ENCODE data around the gene SFSWAP. TPM values are rescaled to one million over a fixed set of nuclear protein-coding genes. Genes with fewer than 3 reads are reported as not detected.
A peak's percentile ranks its signal among the peaks of the same experiment; 100 is the strongest.
"Not testable (repeated sequence)": the region's sequence is repeated elsewhere in the genome, so short reads cannot be mapped to it uniquely, and the experiment has no call there.

Gene SFSWAP
- total RNA-seq, 3 donors from 2014 or later, result 34.5 to 52.7 (median 50.7) TPM

DNA sequence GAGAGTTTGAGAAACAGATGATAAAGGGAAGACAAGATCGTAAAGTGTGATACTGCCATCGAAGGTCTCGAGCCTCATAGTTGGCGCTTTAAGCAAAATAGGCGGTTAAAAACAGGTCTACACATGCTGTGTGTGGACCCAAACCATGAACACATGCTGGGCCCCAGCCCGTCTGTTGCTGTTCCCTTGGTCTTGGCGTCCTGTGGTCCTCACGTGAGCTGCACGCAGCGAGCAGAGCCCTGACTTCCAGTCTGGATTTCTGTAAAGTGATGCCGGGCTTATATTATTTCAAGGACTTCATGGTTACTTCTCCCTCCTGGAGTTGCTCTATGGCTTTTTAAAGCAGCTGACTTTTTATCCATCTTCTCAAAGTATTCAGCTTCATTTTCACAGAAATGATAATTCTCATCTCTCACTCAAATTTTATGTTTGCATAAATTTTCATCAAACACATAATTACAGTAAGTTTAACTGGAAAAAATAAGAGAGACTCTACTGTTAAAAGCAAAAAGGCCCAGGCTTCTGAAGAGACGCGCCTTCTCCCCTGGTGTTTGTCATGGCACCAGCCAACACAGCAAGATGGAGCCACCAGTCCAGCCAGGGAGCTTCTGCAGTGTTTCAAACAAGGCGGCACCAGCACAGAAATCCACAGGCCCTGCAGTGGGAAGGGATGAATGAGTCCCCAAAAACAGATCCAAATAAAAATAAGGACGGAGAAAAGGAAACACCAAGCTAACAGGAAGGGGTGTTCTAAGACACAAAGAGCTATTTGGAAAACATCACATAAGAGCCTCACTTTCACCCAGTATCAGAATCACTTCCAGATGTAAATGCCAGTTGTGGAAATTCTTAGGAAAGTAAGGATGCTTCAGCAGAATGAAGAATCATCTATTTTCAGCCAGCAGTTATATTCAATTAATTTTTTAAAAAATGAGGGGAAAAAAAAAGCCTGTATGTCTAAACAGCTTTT is 24.9 kb downstream of the SFSWAP start:
- ATAC-seq (no peak), DNase-seq (no peak)
- intact Hi-C loops (cut with DNase I, micrococcal nuclease), result no loop called here
- Histone ChIP-seq H3K4me1 (ENCODE audit: low read depth) (no peaks in the 10 kb centered on the region), H3K4me3 (no peak overlapping the region), H3K9me3 (no peaks in the 10 kb centered on the region), H3K36me3 (ENCODE audit: low read depth) (peaks cover 4% of the 10 kb centered on the region)
- TF ChIP-seq, protein P1, sequence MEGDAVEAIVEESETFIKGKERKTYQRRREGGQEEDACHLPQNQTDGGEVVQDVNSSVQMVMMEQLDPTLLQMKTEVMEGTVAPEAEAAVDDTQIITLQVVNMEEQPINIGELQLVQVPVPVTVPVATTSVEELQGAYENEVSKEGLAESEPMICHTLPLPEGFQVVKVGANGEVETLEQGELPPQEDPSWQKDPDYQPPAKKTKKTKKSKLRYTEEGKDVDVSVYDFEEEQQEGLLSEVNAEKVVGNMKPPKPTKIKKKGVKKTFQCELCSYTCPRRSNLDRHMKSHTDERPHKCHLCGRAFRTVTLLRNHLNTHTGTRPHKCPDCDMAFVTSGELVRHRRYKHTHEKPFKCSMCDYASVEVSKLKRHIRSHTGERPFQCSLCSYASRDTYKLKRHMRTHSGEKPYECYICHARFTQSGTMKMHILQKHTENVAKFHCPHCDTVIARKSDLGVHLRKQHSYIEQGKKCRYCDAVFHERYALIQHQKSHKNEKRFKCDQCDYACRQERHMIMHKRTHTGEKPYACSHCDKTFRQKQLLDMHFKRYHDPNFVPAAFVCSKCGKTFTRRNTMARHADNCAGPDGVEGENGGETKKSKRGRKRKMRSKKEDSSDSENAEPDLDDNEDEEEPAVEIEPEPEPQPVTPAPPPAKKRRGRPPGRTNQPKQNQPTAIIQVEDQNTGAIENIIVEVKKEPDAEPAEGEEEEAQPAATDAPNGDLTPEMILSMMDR (IDR thresholded peaks at IDR 0.05), result no peak

DNA sequence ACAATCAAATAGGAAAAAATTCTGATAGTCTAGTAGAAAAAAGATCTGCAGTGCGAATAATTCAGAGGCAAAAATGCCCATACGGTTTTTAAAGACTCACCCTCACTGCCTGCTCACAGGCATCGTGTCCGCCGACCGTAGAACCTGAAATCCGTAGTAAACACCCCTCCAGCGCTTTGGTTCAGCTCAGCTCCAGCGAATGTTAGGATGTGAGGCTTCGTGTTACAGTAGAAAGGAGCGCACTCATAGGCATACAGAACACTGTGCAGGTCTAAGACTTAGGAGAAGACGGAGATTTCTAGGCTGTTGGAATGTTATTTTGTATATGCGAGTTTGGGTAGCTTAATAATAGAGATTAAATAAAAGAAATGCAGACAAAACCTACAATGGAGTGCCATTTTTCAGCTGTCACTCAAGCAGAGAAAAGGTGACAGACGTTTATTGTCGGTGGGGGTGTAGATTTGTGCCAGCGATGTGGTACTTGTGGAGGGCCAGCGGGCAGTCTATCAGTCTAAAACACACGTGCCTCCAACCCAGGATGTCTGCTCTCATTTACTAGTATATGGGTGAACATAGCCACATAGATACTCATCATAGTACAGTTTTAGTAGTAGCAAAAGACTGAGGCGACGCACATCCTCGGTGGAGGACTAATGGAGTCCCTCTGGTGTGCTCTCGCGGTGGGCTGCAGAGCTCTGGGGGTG is 25.7 kb downstream of the SFSWAP start:
- no peak for ATAC-seq
- Histone ChIP-seq H3K4me3 (no peak overlapping the region), H3K36me3 (ENCODE audit: low read depth) (peaks cover 4% of the 10 kb centered on the region), H3K9me3 (no peaks in the 10 kb centered on the region), H3K4me1 (ENCODE audit: low read depth) (no peaks in the 10 kb centered on the region)
- intact Hi-C loops (cut with DNase I, micrococcal nuclease), result no loop called here
- DNase-seq, result no peak
- TF ChIP-seq, protein P1 (IDR thresholded peaks at IDR 0.05), result no peak

DNA sequence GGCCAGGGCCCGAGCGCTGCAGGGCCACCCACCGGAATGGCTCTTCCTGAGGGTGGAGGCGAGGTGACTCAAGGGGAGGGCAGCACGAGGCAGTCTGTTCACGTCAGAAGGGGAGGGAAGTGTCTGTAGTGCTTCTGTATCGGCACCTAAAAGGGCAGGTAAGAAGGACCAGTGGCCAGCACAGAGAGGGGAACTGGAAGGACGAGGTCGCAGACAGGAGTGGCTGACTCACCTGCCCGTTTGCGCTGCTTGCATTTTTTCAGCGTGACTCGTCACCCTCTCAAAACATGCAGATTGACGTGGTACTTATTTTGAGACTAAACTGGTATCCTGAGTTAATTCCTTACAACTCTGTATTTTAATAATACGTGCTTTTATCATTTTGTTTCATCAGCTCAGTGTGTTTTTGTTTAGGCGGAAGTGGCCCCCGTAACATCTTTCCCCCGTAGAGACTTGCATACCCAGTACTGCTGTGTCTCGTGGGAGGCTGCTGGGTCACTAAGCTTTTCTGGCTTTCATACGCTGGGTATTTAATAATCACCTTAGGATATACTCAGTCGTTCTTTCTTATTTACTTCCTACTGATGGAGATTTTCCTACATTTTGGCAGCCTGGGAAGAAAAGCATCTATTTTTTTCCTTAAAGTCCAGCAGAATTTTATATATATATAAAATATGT is 26.4 kb downstream of the SFSWAP start:
- DNase-seq (peak in 1 of 3 donors; percentile 17), ATAC-seq (no peak)
- peaks cover 4% of the 10 kb centered on the region for H3K36me3 ChIP-seq (ENCODE audit: low read depth)
- TF ChIP-seq, protein P1 (IDR thresholded peaks at IDR 0.05), result no peak
- H3K4me1 ChIP-seq (ENCODE audit: low read depth), result no peaks in the 10 kb centered on the region
- intact Hi-C loops (cut with DNase I, micrococcal nuclease), result no loop called here
- no peaks in the 10 kb centered on the region for H3K9me3 ChIP-seq
- H3K4me3 ChIP-seq, result no peak overlapping the region

DNA sequence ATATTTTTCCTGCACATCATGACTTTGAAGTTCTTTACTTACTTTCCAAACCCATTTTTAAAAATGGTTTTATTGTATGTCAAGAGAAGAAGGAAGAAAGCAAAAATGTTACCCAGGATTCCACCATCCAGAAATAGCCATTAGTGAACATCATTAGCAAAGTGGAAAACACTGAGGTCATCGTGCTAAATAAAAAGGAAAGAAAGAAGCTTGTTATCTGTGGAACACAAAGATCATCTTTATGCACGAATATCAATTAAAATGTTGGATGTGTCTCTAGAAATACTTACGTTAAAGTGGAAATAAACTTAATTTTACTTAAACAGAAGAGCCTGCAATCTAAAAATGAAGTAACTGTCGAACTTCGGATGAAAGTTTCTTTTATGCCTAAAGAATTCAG is 27.3 kb downstream of the SFSWAP start:
- intact Hi-C loops (cut with DNase I, micrococcal nuclease), result no loop called here
- no peak for DNase-seq
- H3K4me1 ChIP-seq (ENCODE audit: low read depth), result no peaks in the 10 kb centered on the region
- ATAC-seq, result no peak
- TF ChIP-seq, protein P1 (IDR thresholded peaks at IDR 0.05), result no peak
- H3K4me3 ChIP-seq, result no peak overlapping the region
- H3K36me3 ChIP-seq (ENCODE audit: low read depth), result peaks cover 4% of the 10 kb centered on the region
- no peaks in the 10 kb centered on the region for H3K9me3 ChIP-seq

DNA sequence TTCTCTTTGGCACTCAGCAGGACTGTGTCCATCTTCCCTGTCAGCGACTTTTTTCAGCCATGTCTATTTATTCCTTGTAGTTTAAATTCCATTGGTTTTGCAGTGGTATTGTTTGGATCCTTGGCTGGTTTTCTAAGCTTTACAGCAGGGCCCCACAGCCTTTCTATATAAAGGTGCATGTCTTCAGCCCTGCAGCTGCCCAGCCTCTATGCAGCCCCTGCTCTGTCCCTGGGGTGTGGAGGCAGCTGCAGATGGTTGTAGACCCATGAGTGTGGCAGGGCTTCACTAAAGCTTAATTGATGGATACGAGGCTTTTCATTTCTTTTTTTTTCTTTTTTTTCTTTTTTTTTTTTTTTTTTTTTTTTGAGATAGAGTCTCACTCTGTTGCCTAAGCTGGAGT is 29.7 kb downstream of the SFSWAP start:
- no peaks in the 10 kb centered on the region for H3K4me1 ChIP-seq (ENCODE audit: low read depth)
- H3K4me3 ChIP-seq, result no peak overlapping the region
- ATAC-seq (no peak), DNase-seq (no peak)
- H3K9me3 ChIP-seq, result peaks cover 5% of the 10 kb centered on the region
- intact Hi-C loops (cut with DNase I, micrococcal nuclease), result no loop called here
- TF ChIP-seq, protein P1 (IDR thresholded peaks at IDR 0.05), result no peak
- H3K36me3 ChIP-seq (ENCODE audit: low read depth), result no peaks in the 10 kb centered on the region

DNA sequence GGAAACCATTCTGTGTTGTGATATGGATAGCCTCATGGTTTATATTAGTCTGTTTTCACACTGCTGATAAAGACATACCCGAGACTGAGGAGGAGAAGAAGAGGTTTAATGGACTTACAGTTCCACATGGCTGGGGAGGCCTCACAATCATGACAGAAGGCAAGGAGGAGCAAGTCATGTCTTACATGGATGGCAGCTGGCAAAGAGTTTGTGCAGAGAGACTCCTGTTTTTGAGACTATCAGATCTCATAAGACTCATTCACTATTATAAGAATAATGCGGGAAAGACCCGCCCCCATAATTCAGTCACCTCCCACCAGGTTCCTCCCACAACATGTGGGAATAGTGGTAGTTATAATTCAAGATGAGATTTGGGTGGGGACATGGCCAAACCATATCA is 31.9 kb downstream of the SFSWAP start:
- H3K36me3 ChIP-seq (ENCODE audit: low read depth); H3K4me3 ChIP-seq; ATAC-seq; H3K9me3 ChIP-seq; intact Hi-C loops (cut with DNase I, micrococcal nuclease); H3K4me1 ChIP-seq (ENCODE audit: low read depth); DNase-seq: not testable (repeated sequence)

DNA sequence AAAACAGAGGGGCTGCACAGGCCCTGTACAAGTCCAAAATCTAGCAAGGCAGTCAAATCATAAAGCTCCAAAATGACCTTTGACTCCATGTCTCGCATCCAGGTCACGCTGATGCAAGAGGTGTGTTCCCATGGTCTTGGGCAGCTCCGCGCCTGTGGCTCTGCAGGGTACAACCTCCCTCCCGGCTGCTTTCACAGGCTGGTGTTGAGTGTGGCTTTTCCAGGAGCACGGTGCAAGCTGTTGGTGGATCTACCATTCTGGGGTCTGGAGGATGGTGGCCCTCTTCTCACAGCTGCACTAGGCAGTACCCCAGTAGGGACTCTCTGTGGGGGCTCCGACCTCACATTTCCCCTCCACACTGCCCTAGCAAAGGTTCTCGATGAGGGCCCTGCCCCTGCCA is 32.5 kb downstream of the SFSWAP start:
- H3K36me3 ChIP-seq (ENCODE audit: low read depth); ATAC-seq: not testable (repeated sequence)

DNA sequence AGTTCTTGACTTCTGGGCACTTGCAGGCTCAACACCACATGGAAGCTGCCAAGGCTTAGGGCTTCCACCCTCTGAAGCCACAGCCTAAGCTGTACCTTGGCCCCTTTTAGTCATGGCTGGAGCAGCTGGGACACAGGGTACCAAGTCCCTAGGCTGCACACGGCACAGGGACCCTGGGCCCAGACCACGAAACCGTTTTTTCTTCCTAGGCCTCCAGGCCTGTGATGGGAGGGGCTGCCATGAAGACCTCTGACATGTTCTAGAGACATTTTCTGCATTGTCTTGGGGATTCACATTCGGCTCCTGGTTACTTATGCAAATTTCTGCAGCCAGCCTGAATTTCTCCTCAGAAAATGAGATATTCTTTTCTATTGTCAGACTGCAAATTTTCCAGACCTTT is 33.0 kb downstream of the SFSWAP start:
- intact Hi-C loops (cut with DNase I, micrococcal nuclease); ATAC-seq; H3K4me3 ChIP-seq; H3K9me3 ChIP-seq; DNase-seq; H3K4me1 ChIP-seq (ENCODE audit: low read depth); H3K36me3 ChIP-seq (ENCODE audit: low read depth): not testable (repeated sequence)

More for the DNA sequence above, 32.5 kb downstream of the SFSWAP start:
- intact Hi-C loops (cut with DNase I, micrococcal nuclease); H3K4me1 ChIP-seq (ENCODE audit: low read depth); H3K9me3 ChIP-seq; DNase-seq; H3K4me3 ChIP-seq: not testable (repeated sequence)

Data from mucosa of descending colon (tissue), 3 donors.